Activated CD8-positive, alpha-beta memory T cell treated with anti-CD3 and anti-CD28 coated beads, Interleukin-2, amount 10 ng/mL, durations not matched to agents 7 days and 5 days (primary cell): ENCODE measurements around the gene AVL9. TPM values are rescaled to one million over a fixed set of nuclear protein-coding genes. Genes with fewer than 3 reads are reported as not detected.
"Not testable (repeated sequence)": the region's sequence is repeated elsewhere in the genome, so short reads cannot be mapped to it uniquely, and the experiment has no call there.

Experiments used
- ATAC-seq: fragments of 150-1000 bp; cut with Tn5 transposase; one replicate; pipeline ENCODE4 v1.10.0; 2021; ENCODE audit warnings: moderate library complexity
- CTCF ChIA-PET: fragments of 350-600 bp; sonication (Branson Sonifier 250); formaldehyde crosslinking; loops from one replicate; lab custom pipeline; 2021; ENCODE audit warnings: antibody characterized with exemption; lab: Charles Lee
- DNase-seq: peaks from one replicate; pipeline ENCODE4 v3.0.0-alpha.2; 2020
- H3K27ac Mint-ChIP-seq: one replicate; pipeline ENCODE4 v1.8.0; 2021; ENCODE audit warnings: mild to moderate bottlenecking, mixed read lengths
- H3K27me3 Mint-ChIP-seq: one replicate; pipeline ENCODE4 v1.8.0; 2021; ENCODE audit warnings: mixed read lengths
- H3K36me3 Mint-ChIP-seq: one replicate; pipeline ENCODE4 v1.8.0; 2021; ENCODE audit warnings: mild to moderate bottlenecking, mixed read lengths
- H3K4me1 Mint-ChIP-seq: one replicate; pipeline ENCODE4 v1.8.0; 2021; ENCODE audit warnings: mixed read lengths
- H3K4me3 Mint-ChIP-seq: one replicate; pipeline ENCODE4 v1.8.0; 2021; ENCODE audit warnings: mild to moderate bottlenecking, moderate library complexity, mixed read lengths
- H3K9me3 Mint-ChIP-seq: one replicate; pipeline ENCODE4 v1.8.0; 2022; ENCODE audit warnings: low read depth, mixed read lengths
- total RNA-seq, 2 experiments: library from RNA; stranded (reverse); gene quantifications; one replicate each; pipeline ENCODE4 v1.2.3, GENCODE V29; 2021

Gene AVL9
- total RNA-seq, 2 experiments from 2014 or later = 36.1 to 42.2 TPM

GRCh38 chr7:32476816-32477648 is 18.3 kb upstream of the AVL9 start:
- H3K4me1 Mint-ChIP-seq = peaks cover 6% of the 10 kb centered on the region
- no peak for DNase-seq
- ATAC-seq = no peak
- no peak overlapping the region for H3K27ac Mint-ChIP-seq
- no peak overlapping the region for H3K4me3 Mint-ChIP-seq
- H3K27me3 Mint-ChIP-seq = peaks cover 2% of the 10 kb centered on the region
- H3K36me3 Mint-ChIP-seq = no peaks in the 10 kb centered on the region
- CTCF ChIA-PET = interaction anchor here (1.0 kb wide), 1 partner anchor 266 kb away, joined by 3 read pairs; no protein-coding TSS in a partner anchor
- no peaks in the 10 kb centered on the region for H3K9me3 Mint-ChIP-seq

- Mint-ChIP-seq H3K27ac (no peak overlapping the region), H3K9me3 (no peaks in the 10 kb centered on the region), H3K27me3 (peaks cover 2% of the 10 kb centered on the region), H3K4me1 (peaks cover 6% of the 10 kb centered on the region), H3K4me3 (no peak overlapping the region), H3K36me3 (no peaks in the 10 kb centered on the region)
- CTCF ChIA-PET = interaction anchor here (1.0 kb wide), 1 partner anchor 267 kb away, joined by 3 read pairs; no protein-coding TSS in a partner anchor
- DNase-seq = no peak
- ATAC-seq = no peak
These were observed 17.7 kb upstream of the AVL9 start for GRCh38 chr7:32477649-32477980.

GRCh38 chr7:32479574-32480200 is 15.6 kb upstream of the AVL9 start:
- Mint-ChIP-seq H3K27me3 (peaks cover 2% of the 10 kb centered on the region), H3K4me3 (no peak overlapping the region), H3K9me3 (no peaks in the 10 kb centered on the region), H3K4me1 (peaks cover 6% of the 10 kb centered on the region), H3K27ac (no peak overlapping the region), H3K36me3 (no peaks in the 10 kb centered on the region)
- ATAC-seq (peak; percentile 39), DNase-seq (no peak)
- CTCF ChIA-PET = interaction anchor here (0.6 to 1.7 kb wide), 12 partner anchors 9 to 1345 kb away, joined by 3 to 12 read pairs (median 4); partner anchors contain the start of genes AVL9 and LSM5

GRCh38 chr7:32481176-32481575 is 14.1 kb upstream of the AVL9 start:
- H3K4me1 Mint-ChIP-seq = peaks cover 6% of the 10 kb centered on the region
- peaks cover 2% of the 10 kb centered on the region for H3K36me3 Mint-ChIP-seq
- no peak for ATAC-seq
- CTCF ChIA-PET = no interaction called here
- H3K9me3 Mint-ChIP-seq = no peaks in the 10 kb centered on the region
- H3K27ac Mint-ChIP-seq = no peak overlapping the region
- no peak overlapping the region for H3K4me3 Mint-ChIP-seq
- no peak for DNase-seq
- H3K27me3 Mint-ChIP-seq = peaks cover 2% of the 10 kb centered on the region

- Mint-ChIP-seq H3K36me3 (peaks cover 8% of the 10 kb centered on the region), H3K27ac (no peak overlapping the region), H3K4me3 (no peak overlapping the region), H3K27me3 (peaks cover 2% of the 10 kb centered on the region), H3K9me3 (no peaks in the 10 kb centered on the region), H3K4me1 (peaks cover 6% of the 10 kb centered on the region)
- DNase-seq (no peak), ATAC-seq (no peak)
- CTCF ChIA-PET = interaction anchor here (1.6 kb wide), 1 partner anchor 271 kb away, joined by 3 read pairs; no protein-coding TSS in a partner anchor
These were observed 13.4 kb upstream of the AVL9 start for GRCh38 chr7:32481921-32482320.

GRCh38 chr7:32489788-32490126 is 5.5 kb upstream of the AVL9 start:
- peak overlapping the region; percentile 93 for H3K27ac Mint-ChIP-seq
- peak overlapping the region; percentile 82 for H3K4me3 Mint-ChIP-seq
- DNase-seq = no peak
- no peaks in the 10 kb centered on the region for H3K9me3 Mint-ChIP-seq
- peaks cover 19% of the 10 kb centered on the region for H3K36me3 Mint-ChIP-seq
- peaks cover 35% of the 10 kb centered on the region for H3K4me1 Mint-ChIP-seq
- H3K27me3 Mint-ChIP-seq = no peaks in the 10 kb centered on the region
- CTCF ChIA-PET = interaction anchor here (0.9 to 2.4 kb wide), 4 partner anchors 10 to 357 kb away, joined by 3 to 12 read pairs (median 4); no protein-coding TSS in a partner anchor
- no peak for ATAC-seq

- CTCF ChIA-PET = interaction anchor here (0.9 to 2.4 kb wide), 5 partner anchors 10 to 356 kb away, joined by 3 to 12 read pairs (median 5); no protein-coding TSS in a partner anchor
- DNase-seq = peak; percentile 94
- Mint-ChIP-seq H3K4me3 (peak within 1 kb of the TSS; percentile 82), H3K36me3 (peaks cover 19% of the 10 kb centered on the region), H3K27me3 (no peaks in the 10 kb centered on the region), H3K4me1 (peaks cover 36% of the 10 kb centered on the region), H3K9me3 (no peaks in the 10 kb centered on the region), H3K27ac (peak within 1 kb of the TSS; percentile 93)
- peak; percentile 84 for ATAC-seq
These were observed 5.0 kb upstream of the AVL9 start, which contains the start of gene LSM5 for GRCh38 chr7:32490127-32490796. Gene LSM5, minus strand, starts transcription at chr7:32490380. Its CDS starts 15 bp downstream, at chr7:32490365.

- Mint-ChIP-seq H3K27ac (peak overlapping the region; percentile 93), H3K4me3 (peak overlapping the region; percentile 93), H3K27me3 (no peaks in the 10 kb centered on the region), H3K9me3 (no peaks in the 10 kb centered on the region), H3K4me1 (peaks cover 38% of the 10 kb centered on the region), H3K36me3 (peaks cover 18% of the 10 kb centered on the region)
- DNase-seq = no peak
- CTCF ChIA-PET = no interaction called here
- ATAC-seq = no peak
These were observed 367 bp upstream of the AVL9 start for GRCh38 chr7:32494946-32495297.

- DNase-seq (no peak), ATAC-seq (no peak)
- Mint-ChIP-seq H3K27ac (peak overlapping the region; percentile 98), H3K9me3 (no peaks in the 10 kb centered on the region), H3K4me1 (peaks cover 45% of the 10 kb centered on the region), H3K36me3 (peaks cover 24% of the 10 kb centered on the region), H3K27me3 (no peaks in the 10 kb centered on the region), H3K4me3 (peak overlapping the region; percentile 93)
- CTCF ChIA-PET = interaction anchor here (0.8 to 1.1 kb wide), 3 partner anchors 17 to 625 kb away, joined by 3 read pairs; no protein-coding TSS in a partner anchor
These were observed 944 bp downstream of the AVL9 start for GRCh38 chr7:32496052-32496813.

- ATAC-seq, DNase-seq, H3K27me3 Mint-ChIP-seq, H3K9me3 Mint-ChIP-seq, H3K4me3 Mint-ChIP-seq: not testable (repeated sequence)
- Mint-ChIP-seq H3K36me3 (peaks cover 24% of the 10 kb centered on the region), H3K4me1 (peaks cover 52% of the 10 kb centered on the region), H3K27ac (peak overlapping the region; percentile 62)
- CTCF ChIA-PET = interaction anchor here (1.8 kb wide), 1 partner anchor 10 kb away, joined by 5 read pairs; the partner anchor contains the start of gene LSM5
These were observed 4.5 kb downstream of the AVL9 start for GRCh38 chr7:32499755-32500154.

- peak overlapping the region; percentile 48 for H3K27ac Mint-ChIP-seq
- not testable (repeated sequence) for DNase-seq
These were observed 4.9 kb downstream of the AVL9 start for GRCh38 chr7:32500216-32500615.

GRCh38 chr7:32500922-32501341 is 5.6 kb downstream of the AVL9 start:
- CTCF ChIA-PET = interaction anchor here (1.8 kb wide), 1 partner anchor 11 kb away, joined by 5 read pairs; the partner anchor contains the start of gene LSM5
- no peak for DNase-seq
- peak overlapping the region; percentile 2 for H3K4me3 Mint-ChIP-seq
- H3K4me1 Mint-ChIP-seq = peaks cover 51% of the 10 kb centered on the region
- no peaks in the 10 kb centered on the region for H3K27me3 Mint-ChIP-seq
- H3K36me3 Mint-ChIP-seq = peaks cover 24% of the 10 kb centered on the region
- ATAC-seq = peak; percentile 35
- peak overlapping the region; percentile 48 for H3K27ac Mint-ChIP-seq
- no peaks in the 10 kb centered on the region for H3K9me3 Mint-ChIP-seq

More at GRCh38 chr7:32500216-32500615, 4.9 kb downstream of the AVL9 start:
- not testable (repeated sequence) for H3K27me3 Mint-ChIP-seq, ATAC-seq, H3K9me3 Mint-ChIP-seq, H3K4me3 Mint-ChIP-seq
- peaks cover 24% of the 10 kb centered on the region for H3K36me3 Mint-ChIP-seq
- CTCF ChIA-PET = interaction anchor here (1.8 kb wide), 1 partner anchor 10 kb away, joined by 5 read pairs; the partner anchor contains the start of gene LSM5
- H3K4me1 Mint-ChIP-seq = peaks cover 51% of the 10 kb centered on the region
